Progenitor cell of endocrine pancreas (in vitro differentiated cells): Measurements from ENCODE around the gene ARID1B. TPM values are rescaled to one million over a fixed set of nuclear protein-coding genes. Genes with fewer than 3 reads are reported as not detected.

ENCODE experiments used
- DNase-seq: peaks from one replicate; pipeline ENCODE4 v3.0.0; 2021; ENCODE audit warnings: low spot score; ENCODE audit not compliant: unreplicated experiment
- H3K27ac Mint-ChIP-seq: 2 replicates; pipeline ENCODE4 v1.8.0; 2021; ENCODE audit warnings: mild to moderate bottlenecking, moderate library complexity, mixed read lengths
- H3K27me3 Mint-ChIP-seq: 2 replicates; pipeline ENCODE4 v1.8.0; 2021; ENCODE audit warnings: mixed read lengths
- H3K36me3 Mint-ChIP-seq: 2 replicates; pipeline ENCODE4 v1.8.0; 2022; ENCODE audit warnings: mixed read lengths; ENCODE audit not compliant: insufficient read depth
- H3K4me1 Mint-ChIP-seq: 2 replicates; pipeline ENCODE4 v1.8.0; 2021; ENCODE audit warnings: low read depth, mixed read lengths
- H3K4me3 Mint-ChIP-seq: 2 replicates; pipeline ENCODE4 v1.8.0; 2021; ENCODE audit warnings: low read depth, mild to moderate bottlenecking, moderate library complexity, mixed read lengths
- H3K9me3 Mint-ChIP-seq: 2 replicates; pipeline ENCODE4 v1.8.0; 2021; ENCODE audit warnings: low read depth, mixed read lengths
- total RNA-seq: library from RNA; stranded (reverse); gene quantifications from 2 replicates; pipeline ENCODE4 v1.2.1, GENCODE V29; 2021
- TF ChIP-seq, protein P1 (sequence below): fragments of 200-600 bp; sonication (generic); IDR thresholded peaks from one replicate; pipeline ENCODE4 v1.5.0; 2021; ENCODE audit warnings: antibody characterized with exemption, mild to moderate bottlenecking; ENCODE audit not compliant: unreplicated experiment

ARID1B gene
- total RNA-seq, 1 donor from 2014 or later: 152 TPM

DNA sequence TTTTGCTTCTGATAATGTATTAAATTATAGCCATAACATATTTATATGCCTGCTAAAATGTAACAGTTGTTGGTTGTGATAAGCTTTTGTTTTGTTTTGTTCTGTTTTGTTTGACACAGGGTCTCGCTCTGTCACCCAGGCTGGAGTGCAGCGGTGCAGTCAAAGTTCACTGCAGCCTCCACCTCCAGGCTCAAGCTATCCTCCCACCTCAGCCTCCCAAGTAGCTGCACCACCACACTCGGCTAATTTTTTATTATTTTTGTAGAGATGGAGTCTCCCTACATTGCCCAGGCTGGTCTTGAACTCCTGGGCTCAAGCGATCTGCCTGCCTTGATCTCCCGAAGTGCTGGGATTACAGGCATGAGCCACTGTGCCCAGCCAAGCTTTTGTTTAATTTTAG is 157.8 kb downstream of the ARID1B start:
- H3K27ac Mint-ChIP-seq: no peak overlapping the region
- H3K36me3 Mint-ChIP-seq: peaks cover 5% of the 10 kb centered on the region
- H3K4me1 Mint-ChIP-seq: peaks cover 44% of the 10 kb centered on the region

DNA sequence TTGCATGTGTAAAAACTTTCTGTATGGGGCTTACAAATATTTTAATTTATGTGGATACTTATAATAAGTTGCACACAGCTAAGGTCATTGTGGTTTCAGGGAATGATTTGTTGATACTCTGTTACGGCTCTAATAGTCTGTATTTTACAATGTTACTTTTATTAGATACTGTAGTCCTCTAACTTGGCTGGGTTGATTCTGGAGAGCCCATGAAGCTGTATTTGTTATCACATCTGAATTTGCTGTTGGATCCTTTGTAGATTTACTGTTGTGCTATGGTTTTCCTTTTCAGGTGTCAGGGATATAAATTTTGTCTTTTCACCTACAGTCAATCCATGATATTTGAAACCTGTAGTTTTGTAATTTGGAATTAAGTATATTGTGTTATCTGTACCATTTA is 161.0 kb downstream of the ARID1B start:
- H3K4me1 Mint-ChIP-seq: peaks cover 45% of the 10 kb centered on the region
- H3K27me3 Mint-ChIP-seq: no peaks in the 10 kb centered on the region
- TF ChIP-seq, protein P1, sequence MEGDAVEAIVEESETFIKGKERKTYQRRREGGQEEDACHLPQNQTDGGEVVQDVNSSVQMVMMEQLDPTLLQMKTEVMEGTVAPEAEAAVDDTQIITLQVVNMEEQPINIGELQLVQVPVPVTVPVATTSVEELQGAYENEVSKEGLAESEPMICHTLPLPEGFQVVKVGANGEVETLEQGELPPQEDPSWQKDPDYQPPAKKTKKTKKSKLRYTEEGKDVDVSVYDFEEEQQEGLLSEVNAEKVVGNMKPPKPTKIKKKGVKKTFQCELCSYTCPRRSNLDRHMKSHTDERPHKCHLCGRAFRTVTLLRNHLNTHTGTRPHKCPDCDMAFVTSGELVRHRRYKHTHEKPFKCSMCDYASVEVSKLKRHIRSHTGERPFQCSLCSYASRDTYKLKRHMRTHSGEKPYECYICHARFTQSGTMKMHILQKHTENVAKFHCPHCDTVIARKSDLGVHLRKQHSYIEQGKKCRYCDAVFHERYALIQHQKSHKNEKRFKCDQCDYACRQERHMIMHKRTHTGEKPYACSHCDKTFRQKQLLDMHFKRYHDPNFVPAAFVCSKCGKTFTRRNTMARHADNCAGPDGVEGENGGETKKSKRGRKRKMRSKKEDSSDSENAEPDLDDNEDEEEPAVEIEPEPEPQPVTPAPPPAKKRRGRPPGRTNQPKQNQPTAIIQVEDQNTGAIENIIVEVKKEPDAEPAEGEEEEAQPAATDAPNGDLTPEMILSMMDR: no peak
- H3K27ac Mint-ChIP-seq: peak overlapping the region; percentile 14
- H3K4me3 Mint-ChIP-seq: no peak overlapping the region
- H3K36me3 Mint-ChIP-seq: peaks cover 5% of the 10 kb centered on the region
- no peak for DNase-seq
- H3K9me3 Mint-ChIP-seq: no peaks in the 10 kb centered on the region

More for the DNA sequence above, 157.8 kb downstream of the ARID1B start:
- TF ChIP-seq, protein P1: no peak
- H3K27me3 Mint-ChIP-seq: no peaks in the 10 kb centered on the region
- no peak overlapping the region for H3K4me3 Mint-ChIP-seq
- no peak for DNase-seq
- no peaks in the 10 kb centered on the region for H3K9me3 Mint-ChIP-seq

- peaks cover 5% of the 10 kb centered on the region for H3K36me3 Mint-ChIP-seq
- no peak for DNase-seq
- TF ChIP-seq, protein P1: no peak
- no peaks in the 10 kb centered on the region for H3K9me3 Mint-ChIP-seq
- H3K27me3 Mint-ChIP-seq: no peaks in the 10 kb centered on the region
- peaks cover 32% of the 10 kb centered on the region for H3K4me1 Mint-ChIP-seq
- no peak overlapping the region for H3K4me3 Mint-ChIP-seq
- H3K27ac Mint-ChIP-seq: no peak overlapping the region
These were observed 163.0 kb downstream of the ARID1B start for GRCh38 chr6:156940221-156940620.

GRCh38 chr6:156942266-156942665 is 165.1 kb downstream of the ARID1B start:
- Mint-ChIP-seq H3K27me3 (no peaks in the 10 kb centered on the region), H3K4me3 (no peak overlapping the region), H3K9me3 (no peaks in the 10 kb centered on the region), H3K27ac (no peak overlapping the region), H3K36me3 (peaks cover 1% of the 10 kb centered on the region), H3K4me1 (peaks cover 31% of the 10 kb centered on the region)
- TF ChIP-seq, protein P1: no peak
- DNase-seq: no peak

GRCh38 chr6:156943166-156943565 is 166.0 kb downstream of the ARID1B start:
- Mint-ChIP-seq H3K27ac (no peak overlapping the region), H3K36me3 (peaks cover 1% of the 10 kb centered on the region), H3K27me3 (no peaks in the 10 kb centered on the region), H3K9me3 (no peaks in the 10 kb centered on the region), H3K4me1 (peaks cover 30% of the 10 kb centered on the region), H3K4me3 (no peak overlapping the region)
- no peak for DNase-seq
- TF ChIP-seq, protein P1: no peak
